NCI-H2171 treated with DMSO at 0.1 percent for 48 hours (cell line): ENCODE data around the gene GJB5.

Experiments
- DNase-seq: peaks from one replicate; lab custom pipeline; 2025; lab: John Stamatoyannopoulos, UW

Gene GJB5

GRCh38 chr1:34794790-34795180 is 39.9 kb downstream of the GJB5 start:
- no peak for DNase-seq

DNA sequence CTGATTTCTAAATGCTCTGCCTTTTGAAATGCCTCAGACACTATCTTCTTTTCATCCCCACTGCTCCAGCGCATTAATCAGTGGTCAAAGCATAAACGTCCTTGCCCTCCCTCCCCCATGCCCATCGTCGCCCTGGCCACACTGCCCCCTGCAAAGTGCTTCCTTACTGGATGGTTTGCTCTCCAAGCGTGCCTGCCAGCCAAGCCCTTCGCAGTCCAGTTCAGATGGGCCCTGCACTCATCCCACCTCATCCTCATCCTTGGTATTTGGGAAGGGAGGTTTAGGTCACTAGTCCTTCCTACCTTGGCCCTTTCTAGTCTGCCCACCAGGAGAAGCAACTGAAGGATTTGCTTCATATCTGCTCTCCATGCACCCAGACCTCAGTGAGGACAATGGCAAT is 41.1 kb downstream of the GJB5 start:
- no peak for DNase-seq

DNA sequence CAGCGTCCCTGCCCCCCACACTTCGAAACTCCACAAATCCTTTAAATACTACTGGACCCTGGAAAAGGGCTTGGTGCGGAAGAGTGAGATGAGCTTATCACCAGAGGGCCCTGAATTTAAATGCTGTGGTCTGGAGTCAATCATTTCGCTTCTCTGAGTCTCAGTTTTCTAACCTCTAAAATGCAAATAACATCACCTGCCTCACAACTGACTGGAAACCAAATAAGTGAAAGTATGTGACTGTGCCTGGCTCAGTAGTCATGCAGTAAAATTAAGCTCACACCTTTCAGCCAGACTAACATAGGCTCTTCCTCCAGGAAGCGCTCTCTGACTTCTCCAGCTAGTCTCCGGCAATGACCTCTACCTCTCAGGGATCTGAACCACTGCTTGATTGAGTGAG is 42.1 kb downstream of the GJB5 start:
- DNase-seq = no peak

DNA sequence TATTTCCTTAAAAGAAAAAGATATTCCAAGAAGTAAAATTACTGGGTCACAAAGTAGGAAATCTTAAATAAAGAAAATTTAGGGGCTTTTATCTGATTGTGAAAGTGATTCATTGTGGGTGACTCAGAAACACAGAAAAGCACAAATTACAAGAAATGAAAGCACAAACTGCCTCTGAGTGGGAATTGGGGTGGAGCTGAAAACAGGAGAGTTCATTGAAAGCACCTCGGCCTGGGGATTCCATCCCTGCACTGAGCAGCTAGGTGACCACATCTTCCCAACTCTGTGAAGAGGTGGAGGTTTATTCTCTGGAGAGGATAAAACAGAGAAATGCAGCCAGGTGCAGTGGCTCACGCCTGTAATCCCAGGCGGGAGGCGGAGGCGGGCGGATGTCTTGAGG is 45.4 kb downstream of the GJB5 start:
- DNase-seq = no peak

DNA sequence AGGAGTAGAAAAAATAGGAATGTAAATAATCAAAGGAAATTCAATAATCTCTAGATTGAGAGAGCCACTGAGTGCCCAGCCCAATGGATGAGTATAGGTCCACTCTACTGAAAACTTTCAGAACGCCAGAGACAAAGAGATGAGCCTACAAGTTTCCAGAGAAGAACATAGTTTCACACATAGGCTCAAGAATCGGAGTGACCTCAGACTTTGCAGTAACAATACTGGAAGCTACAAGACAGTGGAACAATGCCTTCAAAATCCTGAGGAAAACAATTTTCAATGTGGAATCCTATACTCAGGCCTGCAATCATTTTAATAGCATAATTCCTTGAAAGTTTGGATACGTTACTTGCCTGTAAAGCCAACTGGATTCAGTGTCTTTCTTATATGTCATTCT is 48.9 kb downstream of the GJB5 start:
- DNase-seq = no peak

GRCh38 chr1:34806396-34806795 is 51.5 kb downstream of the GJB5 start:
- DNase-seq = no peak
